Skeletal muscle cell (primary cell): ENCODE measurements around the gene ZNF101.

ENCODE experiments used
- DNase-seq: peaks from one replicate; pipeline ENCODE4 v3.0.0-alpha.2; 2010; ENCODE audit warnings: low read depth
- H3K4me3 ChIP-seq: 2 replicates; pipeline ENCODE4 v1.5.1; 2011; ENCODE audit warnings: low read depth, mild to moderate bottlenecking, control low read depth, low read length, moderate library complexity

Gene ZNF101

GRCh38 chr19:19637186-19637522 is 31.5 kb upstream of the ZNF101 start:
- no peak overlapping the region for H3K4me3 ChIP-seq
- DNase-seq: no peak

GRCh38 chr19:19637523-19638251 is 31.0 kb upstream of the ZNF101 start:
- H3K4me3 ChIP-seq: no peak overlapping the region
- no peak for DNase-seq

GRCh38 chr19:19642506-19643157 is 26.0 kb upstream of the ZNF101 start:
- peak overlapping the region; percentile 92 for H3K4me3 ChIP-seq
- no peak for DNase-seq

- DNase-seq: no peak
- H3K4me3 ChIP-seq: peak within 1 kb of the TSS; percentile 92
These were observed 25.2 kb upstream of the ZNF101 start, which contains the start of gene GMIP for GRCh38 chr19:19643158-19644053. Gene GMIP, minus strand, starts transcription at chr19:19643657. Its CDS starts 128 bp downstream, at chr19:19643529.

GRCh38 chr19:19644054-19644388 is 24.6 kb upstream of the ZNF101 start:
- H3K4me3 ChIP-seq: peak overlapping the region; percentile 92
- no peak for DNase-seq

- H3K4me3 ChIP-seq: no peak overlapping the region
- no peak for DNase-seq
These were observed 23.3 kb upstream of the ZNF101 start for GRCh38 chr19:19645233-19645870.

GRCh38 chr19:19647037-19647835 is 21.4 kb upstream of the ZNF101 start:
- DNase-seq: no peak
- H3K4me3 ChIP-seq: no peak overlapping the region

GRCh38 chr19:19649155-19649554 is 19.5 kb upstream of the ZNF101 start:
- DNase-seq: no peak
- H3K4me3 ChIP-seq: no peak overlapping the region

GRCh38 chr19:19649580-19649995 is 19.1 kb upstream of the ZNF101 start:
- no peak overlapping the region for H3K4me3 ChIP-seq
- DNase-seq: no peak

- DNase-seq: no peak
These were observed 18.3 kb upstream of the ZNF101 start for GRCh38 chr19:19650331-19650730.

GRCh38 chr19:19651076-19651475 is 17.6 kb upstream of the ZNF101 start:
- H3K4me3 ChIP-seq: no peak overlapping the region
- no peak for DNase-seq

More at GRCh38 chr19:19650331-19650730, 18.3 kb upstream of the ZNF101 start:
- no peak overlapping the region for H3K4me3 ChIP-seq

GRCh38 chr19:19652482-19653295 is 15.9 kb upstream of the ZNF101 start:
- no peak overlapping the region for H3K4me3 ChIP-seq
- DNase-seq: no peak

- no peak overlapping the region for H3K4me3 ChIP-seq
- DNase-seq: no peak
These were observed 15.0 kb upstream of the ZNF101 start for GRCh38 chr19:19653597-19654147.

- no peak overlapping the region for H3K4me3 ChIP-seq
- no peak for DNase-seq
These were observed 14.2 kb upstream of the ZNF101 start for GRCh38 chr19:19654441-19654840.

GRCh38 chr19:19655051-19655594 is 13.5 kb upstream of the ZNF101 start:
- DNase-seq: no peak
- no peak overlapping the region for H3K4me3 ChIP-seq

GRCh38 chr19:19655641-19656343 is 12.8 kb upstream of the ZNF101 start:
- H3K4me3 ChIP-seq: no peak overlapping the region
- no peak for DNase-seq
